Stimulated activated CD4-positive, alpha-beta T cell treated with anti-CD3 and anti-CD28 coated beads, Interleukin-15, amount 100 ng/mL, for 1 hour (primary cell): ENCODE data around the gene PTPDC1.

ENCODE experiments used
- DNase-seq, 2 donors: peaks; one replicate each; pipeline ENCODE4 v3.0.0-alpha.2; 2020; ENCODE audit warnings: low read depth in 1 of 2, low spot score in 1 of 2

PTPDC1 gene

GRCh38 chr9:94140418-94140780 lies 56.1 kb downstream of the PTPDC1 start:
- no peak for DNase-seq

GRCh38 chr9:94140791-94141790 lies 56.8 kb downstream of the PTPDC1 start:
- no peak for DNase-seq

GRCh38 chr9:94142353-94142752 lies 58.1 kb downstream of the PTPDC1 start:
- no peak for DNase-seq

DNA sequence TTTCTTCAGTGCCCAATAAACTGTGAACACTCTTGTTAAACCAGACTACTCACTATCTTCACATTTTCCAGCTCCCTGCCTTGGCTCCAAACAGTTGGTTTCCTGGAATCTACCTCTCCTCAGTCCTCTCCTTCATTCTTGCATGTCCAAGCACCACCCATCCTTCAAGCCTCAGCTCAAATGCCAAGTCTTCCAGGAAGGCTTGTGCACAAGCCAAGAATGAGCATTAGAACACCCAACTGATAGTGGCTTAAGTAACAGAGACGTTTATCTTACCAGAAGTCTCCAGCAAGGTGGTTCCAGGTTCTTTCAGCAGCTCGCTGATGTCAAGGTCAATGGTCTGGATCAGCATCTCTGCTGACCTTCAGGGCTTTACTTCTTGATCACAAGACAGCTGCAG lies 60.1 kb downstream of the PTPDC1 start:
- no peak for DNase-seq

GRCh38 chr9:94145640-94146039 lies 61.4 kb downstream of the PTPDC1 start:
- no peak for DNase-seq

DNA sequence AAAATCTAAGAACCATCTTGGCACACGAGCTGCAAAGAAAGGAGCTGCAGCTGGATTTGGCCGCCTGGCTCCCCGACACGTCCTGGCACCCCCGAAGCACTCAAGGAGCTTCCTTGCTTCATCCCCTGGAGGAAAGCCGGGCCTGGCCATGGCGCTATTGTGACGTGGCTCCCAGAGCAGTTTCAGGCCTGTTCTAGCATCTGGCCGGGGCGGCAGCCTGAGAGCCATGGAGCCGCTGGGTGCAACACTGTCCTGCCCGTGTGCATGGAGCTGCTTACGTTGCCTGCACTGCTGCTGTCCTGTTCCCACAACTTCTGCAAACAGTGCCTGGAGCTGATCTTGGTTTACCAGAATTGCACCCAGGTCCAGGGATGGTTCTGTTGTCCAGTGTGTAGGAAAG lies 63.5 kb downstream of the PTPDC1 start:
- DNase-seq, result no peak

GRCh38 chr9:94148419-94148818 lies 64.2 kb downstream of the PTPDC1 start:
- no peak for DNase-seq

- DNase-seq, result no peak
Measured at GRCh38 chr9:94149696-94150095, 65.4 kb downstream of the PTPDC1 start.

DNA sequence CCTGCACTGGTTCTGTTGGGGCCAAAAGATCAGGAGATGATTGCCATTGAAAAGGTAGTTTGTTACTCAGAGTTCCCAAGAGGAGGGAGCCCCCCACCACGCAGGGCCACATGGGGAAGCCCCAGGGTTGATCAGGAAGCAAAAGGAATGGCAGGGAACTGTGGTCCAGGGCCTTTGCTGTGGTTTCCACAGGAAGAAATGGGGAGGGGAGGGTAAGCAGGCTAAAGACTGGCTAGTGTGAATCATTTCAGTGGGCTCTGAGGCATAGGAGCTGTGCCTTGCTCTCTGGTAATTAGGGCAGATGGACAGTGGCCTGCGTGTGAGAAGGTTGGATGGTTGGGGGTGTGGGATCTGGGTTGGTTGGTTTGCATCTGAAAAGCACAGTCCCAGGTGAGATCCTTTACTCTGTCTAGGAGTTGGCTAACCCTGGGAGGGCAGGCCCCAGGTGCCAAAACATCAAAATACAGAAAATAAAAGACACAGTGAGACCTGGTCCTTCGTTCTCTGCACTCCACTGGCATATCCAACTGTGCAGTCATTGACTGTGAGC lies 66.1 kb downstream of the PTPDC1 start:
- DNase-seq, result no peak

DNA sequence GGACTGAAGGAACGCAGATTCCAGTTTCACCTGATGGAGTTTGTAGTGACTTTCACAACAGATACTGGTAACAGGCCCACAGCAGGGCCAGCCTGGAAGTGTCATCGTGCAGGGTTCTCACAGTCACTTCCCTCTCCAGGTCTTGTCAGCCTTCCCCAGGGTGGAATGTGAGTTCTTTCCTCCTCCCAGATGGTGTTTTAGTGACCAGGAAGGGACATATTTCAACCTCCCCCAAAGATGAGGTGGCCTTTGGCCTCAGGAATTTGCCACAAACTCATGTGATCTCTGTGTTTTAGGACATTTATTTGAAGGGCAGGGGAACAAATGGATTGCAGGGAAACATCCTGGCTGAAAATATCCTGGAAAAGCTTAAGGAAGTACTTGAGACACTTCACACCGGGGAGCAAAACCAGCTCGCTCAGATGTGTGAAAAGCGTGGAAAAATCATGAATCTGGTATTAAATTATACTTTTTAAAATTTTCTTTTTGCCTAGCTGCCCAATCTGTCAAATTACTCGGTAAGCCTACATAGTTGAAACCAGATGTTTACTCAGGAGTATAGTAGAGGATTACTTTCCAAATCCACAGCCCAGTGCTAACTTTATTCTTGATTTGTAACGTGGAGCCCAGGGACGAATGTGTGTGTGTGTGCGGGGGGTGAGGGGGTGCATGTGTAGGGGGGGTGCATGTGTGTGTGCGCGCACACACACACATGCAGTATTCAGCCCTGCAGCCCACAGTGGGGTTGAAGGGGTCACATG lies 66.8 kb downstream of the PTPDC1 start:
- no peak for DNase-seq

DNA sequence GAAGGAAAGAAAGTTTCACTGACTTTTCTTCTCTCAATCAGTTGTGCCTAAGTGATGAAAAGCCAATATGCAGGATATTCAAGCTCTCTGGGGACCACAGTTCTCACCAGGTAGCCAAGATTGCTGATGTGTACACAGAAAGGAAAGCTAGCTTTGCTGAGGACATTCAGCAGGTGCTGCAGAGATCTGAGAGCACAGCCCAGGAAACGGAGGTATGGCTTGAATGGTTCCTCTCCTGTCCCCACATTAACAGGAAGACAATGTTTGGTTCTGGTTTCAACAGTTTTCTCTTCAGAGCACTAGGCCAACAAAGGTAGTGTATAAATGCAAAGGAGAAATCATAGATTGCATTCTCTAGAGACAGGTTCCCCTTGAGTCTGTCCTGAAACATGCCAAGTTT lies 69.6 kb downstream of the PTPDC1 start:
- no peak for DNase-seq

- DNase-seq, result no peak
Measured at GRCh38 chr9:94156348-94157049, 72.2 kb downstream of the PTPDC1 start.

DNA sequence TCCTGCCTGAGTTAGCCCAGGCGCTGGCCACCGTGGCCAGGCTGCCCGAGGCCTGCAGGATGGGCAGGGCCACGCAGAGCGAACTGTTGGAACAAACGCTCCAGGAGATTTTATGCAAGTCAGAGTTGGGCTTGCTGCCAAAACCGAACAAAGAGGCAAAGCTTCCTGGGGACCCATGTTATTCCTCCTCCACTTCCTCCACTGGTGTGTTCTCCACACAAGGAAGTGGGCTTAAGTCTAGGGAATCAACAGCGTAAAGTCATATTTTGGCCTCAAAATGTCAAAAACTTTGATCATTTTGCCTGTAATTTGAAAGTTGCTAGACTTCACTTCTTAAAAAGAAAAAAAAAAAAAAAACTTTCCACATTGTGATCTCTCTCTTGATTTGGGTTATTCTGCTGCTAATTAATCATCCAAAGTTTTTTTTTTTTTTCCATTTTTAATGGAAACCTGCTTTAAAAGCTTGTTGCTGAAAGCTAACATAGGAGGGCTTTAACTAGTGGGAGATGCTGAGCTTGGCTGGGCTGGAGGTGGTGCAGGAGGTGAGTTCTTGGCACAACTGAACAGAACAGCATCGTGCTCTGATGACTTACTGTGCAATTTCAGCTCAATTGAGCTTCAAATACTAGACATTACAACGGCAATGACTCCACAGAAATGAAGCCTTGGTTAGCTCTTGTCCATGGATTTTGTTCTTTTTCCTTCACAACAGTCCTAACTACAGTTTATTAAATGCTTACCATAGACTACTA lies 73.0 kb downstream of the PTPDC1 start:
- DNase-seq, result no peak
